Left lung (tissue), 10 donors: ENCODE results near the gene MEF2C. TPM values are rescaled to one million over a fixed set of nuclear protein-coding genes. Genes with fewer than 3 reads are reported as not detected.

Experiments used
- ATAC-seq: fragments of 200-7000 bp; cut with Tn5 transposase; one replicate; pipeline ENCODE4 v1.9.1; 2020; ENCODE audit warnings: moderate library complexity
- DNase-seq, 4 donors: peaks; one replicate each; pipeline ENCODE4 v3.0.0-alpha.2; 2013 to 2020
- H3K27ac ChIP-seq, 2 donors: fragments of 200-600 bp; sonication (generic) in 1 of 2; one replicate each; pipeline versions ENCODE4 v1.5.0 to v1.8.0; 2020 to 2021
- H3K27me3 ChIP-seq, 2 donors: fragments of 200-600 bp; sonication (generic) in 1 of 2; one replicate each; pipeline versions ENCODE4 v1.5.0 to v1.8.0; 2020 to 2021
- H3K36me3 ChIP-seq, 2 donors: fragments of 200-600 bp; sonication (generic) in 1 of 2; one replicate each; pipeline versions ENCODE4 v1.5.0 to v1.8.0; 2020 to 2021
- H3K4me1 ChIP-seq, 2 donors: fragments of 200-600 bp; one replicate each; pipeline ENCODE4 v1.8.0; 2021
- H3K4me3 ChIP-seq, 2 donors: fragments of 200-600 bp; sonication (generic) in 1 of 2; one replicate each; pipeline versions ENCODE4 v1.5.0 to v1.8.0; 2020 to 2021; ENCODE audit warnings: mild to moderate bottlenecking in 1 of 2
- H3K9me3 ChIP-seq, 2 donors: fragments of 200-600 bp; sonication (generic) in 1 of 2; one replicate each; pipeline versions ENCODE4 v1.5.0 to v1.8.0; 2020 to 2021
- intact Hi-C, 2 donors: fragments of 100-400 bp; cut with DNase I; formaldehyde crosslinking; loops; one replicate each; pipeline versions ENCODE4 v1.11.2 to v1.14.2; 2022
- polyA plus RNA-seq, 6 donors: library from polyadenylated mRNA; unstranded; fragments of 120-200 nt; gene quantifications; one replicate each; pipeline ENCODE4 v1.2.1, GENCODE V29; 2013; ENCODE audit not compliant: insufficient read length in 6 of 6
- total RNA-seq, 2 donors: library from RNA; stranded (reverse); fragmentation: NEBNext Ultra II Directional; extraction: Animal tissue kit (Norgen Biotek cat#: 25700); gene quantifications; one replicate each; pipeline ENCODE4 v1.2.1, GENCODE V29; 2021
- TF ChIP-seq, protein P1 (sequence below), 2 donors: fragments of 200-600 bp; sonication (generic) in 1 of 2; IDR thresholded peaks; one replicate each; pipeline versions ENCODE4 v1.5.0 to v1.8.0; 2021; ENCODE audit warnings: antibody characterized with exemption in 2 of 2
- donor health status: DM: no; HTN: yes; CAD: no.
- donor health status: DM: no; HTN: no; CAD: no.

The MEF2C gene
- total and polyA plus RNA-seq, 8 donors = 45.7 to 97.3 (median 81.5) TPM

DNA sequence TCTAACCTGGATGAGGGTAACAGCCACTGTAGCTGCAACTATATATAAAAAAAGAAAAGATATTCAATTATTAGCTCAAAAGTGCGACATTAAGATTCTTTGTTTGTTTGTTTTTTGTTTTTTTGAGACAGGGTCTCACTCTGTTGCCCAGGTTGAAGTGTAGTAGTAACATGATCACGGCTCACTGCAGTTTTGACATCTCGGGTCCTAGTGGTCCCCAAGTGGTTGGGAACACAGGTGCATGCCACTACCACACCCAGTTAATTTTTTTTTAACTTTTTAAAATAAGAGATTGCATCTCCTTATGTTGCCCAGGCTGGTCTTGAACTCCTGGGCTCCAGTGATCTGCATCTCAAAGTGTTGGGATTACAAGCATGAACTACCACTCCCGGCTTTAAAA lies 61.8 kb downstream of the MEF2C start:
- DNase-seq (no peak), ATAC-seq (no peak)
- no peaks in the 10 kb centered on the region for H3K36me3 ChIP-seq
- peaks cover 9 to 29% of the 10 kb centered on the region in 2 donors for H3K4me1 ChIP-seq
- H3K27ac ChIP-seq = no peak overlapping the region
- no peaks in the 10 kb centered on the region for H3K27me3 ChIP-seq
- no peaks in the 10 kb centered on the region for H3K9me3 ChIP-seq
- H3K4me3 ChIP-seq = no peak overlapping the region
- TF ChIP-seq, protein P1, sequence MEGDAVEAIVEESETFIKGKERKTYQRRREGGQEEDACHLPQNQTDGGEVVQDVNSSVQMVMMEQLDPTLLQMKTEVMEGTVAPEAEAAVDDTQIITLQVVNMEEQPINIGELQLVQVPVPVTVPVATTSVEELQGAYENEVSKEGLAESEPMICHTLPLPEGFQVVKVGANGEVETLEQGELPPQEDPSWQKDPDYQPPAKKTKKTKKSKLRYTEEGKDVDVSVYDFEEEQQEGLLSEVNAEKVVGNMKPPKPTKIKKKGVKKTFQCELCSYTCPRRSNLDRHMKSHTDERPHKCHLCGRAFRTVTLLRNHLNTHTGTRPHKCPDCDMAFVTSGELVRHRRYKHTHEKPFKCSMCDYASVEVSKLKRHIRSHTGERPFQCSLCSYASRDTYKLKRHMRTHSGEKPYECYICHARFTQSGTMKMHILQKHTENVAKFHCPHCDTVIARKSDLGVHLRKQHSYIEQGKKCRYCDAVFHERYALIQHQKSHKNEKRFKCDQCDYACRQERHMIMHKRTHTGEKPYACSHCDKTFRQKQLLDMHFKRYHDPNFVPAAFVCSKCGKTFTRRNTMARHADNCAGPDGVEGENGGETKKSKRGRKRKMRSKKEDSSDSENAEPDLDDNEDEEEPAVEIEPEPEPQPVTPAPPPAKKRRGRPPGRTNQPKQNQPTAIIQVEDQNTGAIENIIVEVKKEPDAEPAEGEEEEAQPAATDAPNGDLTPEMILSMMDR (IDR thresholded peaks at IDR 0.05) = no peak
- intact Hi-C loops = no loop called here

DNA sequence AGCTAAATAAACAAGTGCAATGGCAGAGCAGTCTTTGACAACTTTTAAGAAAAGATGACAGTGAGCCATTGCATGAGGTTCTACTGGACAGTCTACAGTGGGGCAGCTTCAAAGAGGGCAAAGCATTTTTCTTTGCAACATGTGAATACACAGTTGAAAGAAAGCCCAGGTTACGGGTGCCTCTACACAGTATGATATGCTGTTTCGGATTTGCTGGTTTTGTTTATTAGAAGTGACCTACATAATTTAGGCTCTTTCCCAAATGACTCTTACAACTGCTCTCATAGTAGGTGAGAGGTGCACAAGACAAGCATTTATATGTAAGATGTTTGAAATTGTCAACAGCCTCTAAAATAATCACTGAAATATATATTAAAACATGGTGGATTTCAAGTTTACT lies 62.4 kb downstream of the MEF2C start:
- Histone ChIP-seq H3K4me3 (no peak overlapping the region), H3K27ac (no peak overlapping the region), H3K4me1 (peaks cover 9 to 24% of the 10 kb centered on the region in 2 donors), H3K27me3 (no peaks in the 10 kb centered on the region), H3K9me3 (no peaks in the 10 kb centered on the region), H3K36me3 (no peaks in the 10 kb centered on the region)
- DNase-seq (no peak), ATAC-seq (no peak)
- intact Hi-C loops = no loop called here
- TF ChIP-seq, protein P1 (IDR thresholded peaks at IDR 0.05) = no peak

DNA sequence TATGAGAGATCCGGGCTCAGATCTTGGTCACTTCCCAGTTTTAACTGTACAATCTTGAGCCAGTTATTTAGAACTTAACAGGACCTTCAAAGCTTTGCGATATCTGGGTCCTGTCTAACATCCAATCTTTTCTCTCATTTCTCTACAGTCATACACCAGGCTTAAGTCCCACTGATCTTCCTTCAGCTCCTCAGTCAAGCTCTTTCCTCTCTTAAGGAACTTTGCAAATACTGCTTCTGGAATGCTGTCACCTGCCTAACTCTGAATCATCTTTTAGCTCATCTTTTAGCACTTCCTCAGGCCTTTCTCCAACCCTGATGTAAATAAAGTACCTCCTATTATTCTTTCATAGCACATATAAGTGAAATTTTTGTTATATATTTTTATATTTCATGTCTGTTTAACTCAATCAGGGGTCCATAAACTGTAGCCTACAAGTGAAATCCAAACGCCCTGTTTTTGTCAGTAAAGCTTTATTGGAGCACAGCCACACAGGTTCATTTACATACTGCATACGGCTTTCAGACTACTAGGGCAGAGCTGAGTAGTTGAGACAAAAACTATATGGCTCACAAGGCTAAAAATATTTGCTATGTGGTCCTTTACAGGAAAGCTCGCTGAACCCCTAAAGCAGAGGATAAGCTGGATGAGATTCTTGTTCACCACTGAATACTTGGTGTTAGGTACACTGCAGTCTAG lies 63.5 kb downstream of the MEF2C start:
- no peak overlapping the region for H3K4me3 ChIP-seq
- H3K36me3 ChIP-seq = no peaks in the 10 kb centered on the region
- H3K4me1 ChIP-seq = peaks cover 2 to 22% of the 10 kb centered on the region in 2 donors
- H3K27me3 ChIP-seq = no peaks in the 10 kb centered on the region
- H3K27ac ChIP-seq = no peak overlapping the region
- no peaks in the 10 kb centered on the region for H3K9me3 ChIP-seq
- intact Hi-C loops = no loop called here
- DNase-seq (no peak), ATAC-seq (no peak)
- TF ChIP-seq, protein P1 (IDR thresholded peaks at IDR 0.05) = no peak

- intact Hi-C loops = no loop called here
- ATAC-seq (no peak), DNase-seq (no peak)
- no peak overlapping the region for H3K27ac ChIP-seq
- TF ChIP-seq, protein P1 (IDR thresholded peaks at IDR 0.05) = no peak
- peaks cover 0 to 18% of the 10 kb centered on the region in 2 donors for H3K4me1 ChIP-seq
- no peaks in the 10 kb centered on the region for H3K36me3 ChIP-seq
- no peak overlapping the region for H3K4me3 ChIP-seq
- H3K9me3 ChIP-seq = no peaks in the 10 kb centered on the region
- no peaks in the 10 kb centered on the region for H3K27me3 ChIP-seq
Measured at GRCh38 chr5:88818296-88818695, 64.7 kb downstream of the MEF2C start.

GRCh38 chr5:88816195-88816594 lies 66.8 kb downstream of the MEF2C start:
- intact Hi-C loops = no loop called here
- H3K4me1 ChIP-seq = peaks cover 0 to 23% of the 10 kb centered on the region in 2 donors
- no peak overlapping the region for H3K4me3 ChIP-seq
- no peaks in the 10 kb centered on the region for H3K27me3 ChIP-seq
- H3K9me3 ChIP-seq = no peaks in the 10 kb centered on the region
- TF ChIP-seq, protein P1 (IDR thresholded peaks at IDR 0.05) = no peak
- no peaks in the 10 kb centered on the region for H3K36me3 ChIP-seq
- no peak overlapping the region for H3K27ac ChIP-seq
- DNase-seq = no peak
- no peak for ATAC-seq
